G401.6 (cell line): ENCODE data around the gene DLL1.
"Not testable (repeated sequence)": the region's sequence is repeated elsewhere in the genome, so short reads cannot be mapped to it uniquely, and the experiment has no call there.

Experiments used
- FAIRE-seq: peaks from 2 replicates; lab custom pipeline; 2012; peaks lifted over from hg19 to GRCh38; lab: Jason Lieb, UNC

Gene DLL1

GRCh38 chr6:170290296-170291128, at the start of gene DLL1:
TSS of gene DLL1 (minus strand) at chr6:170291078. CDS start at chr6:170290139, 939 bp downstream.
- FAIRE-seq, result no peak

- not testable (repeated sequence) for FAIRE-seq
These were observed 44.3 kb upstream of the DLL1 start for GRCh38 chr6:170335199-170335598.

DNA sequence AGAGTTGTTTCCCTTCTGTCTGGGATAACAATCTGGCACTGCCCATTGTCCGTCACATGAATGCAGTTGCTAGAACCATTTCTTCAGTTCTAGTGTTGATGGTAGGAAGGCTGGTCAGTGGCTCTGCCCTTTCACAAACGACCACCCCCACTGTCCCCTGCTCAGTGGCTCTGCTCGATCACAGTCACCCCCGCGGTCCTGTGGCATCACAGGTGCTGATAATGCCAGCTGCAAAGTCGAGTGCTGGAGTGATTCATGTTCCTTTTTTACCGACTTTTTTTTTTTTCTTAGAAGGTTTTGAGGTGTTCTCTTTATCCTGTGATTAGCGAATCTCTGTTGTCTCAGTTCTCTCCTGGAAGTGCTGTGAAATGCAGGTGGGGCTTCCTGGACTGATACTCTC, 38.4 kb upstream of the DLL1 start:
- FAIRE-seq, result no peak

- FAIRE-seq, result no peak
These were observed 26.8 kb upstream of the DLL1 start for GRCh38 chr6:170317718-170318117.

GRCh38 chr6:170317076-170317475, 26.2 kb upstream of the DLL1 start:
- no peak for FAIRE-seq

DNA sequence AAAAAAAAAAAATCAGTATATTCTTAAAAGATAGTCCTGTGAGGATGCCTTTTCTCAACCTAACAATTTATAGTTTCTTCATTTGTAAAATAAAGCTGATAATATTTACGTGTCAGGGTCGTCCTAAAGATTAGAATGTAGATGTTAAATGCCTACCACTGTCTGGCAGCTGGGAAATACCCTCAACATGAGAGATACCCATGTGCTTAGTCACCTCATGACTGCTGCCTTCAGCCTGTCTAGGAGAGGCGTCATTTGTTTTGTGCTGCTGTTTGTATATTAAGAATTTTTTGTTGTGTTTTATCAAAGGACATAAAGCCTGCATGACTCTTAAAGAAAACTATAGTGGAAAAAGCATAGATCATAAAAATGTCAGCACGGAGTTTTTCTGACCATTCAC, 25.2 kb upstream of the DLL1 start:
- no peak for FAIRE-seq

DNA sequence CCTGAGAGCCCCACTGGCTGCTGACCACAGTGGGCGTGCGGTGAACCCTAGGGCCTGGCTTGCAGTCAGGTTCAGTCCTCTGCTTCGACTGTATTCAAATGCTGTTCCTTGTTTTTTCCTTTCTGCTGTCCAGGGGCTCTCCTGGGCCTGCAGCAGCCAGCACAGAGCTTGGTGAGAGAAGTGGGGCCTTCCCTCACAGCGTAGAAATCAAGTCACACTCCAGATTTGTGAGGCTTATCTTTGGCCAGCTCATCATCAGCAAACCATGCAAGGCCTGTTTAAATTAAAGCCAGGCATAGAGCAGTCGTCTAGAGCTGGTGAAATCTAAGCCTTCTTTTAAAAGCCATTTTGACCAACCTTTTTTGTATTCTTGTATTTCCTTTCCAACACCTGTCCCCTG, 24.1 kb upstream of the DLL1 start:
- FAIRE-seq, result no peak

GRCh38 chr6:170313716-170314295, 22.9 kb upstream of the DLL1 start:
- no peak for FAIRE-seq

DNA sequence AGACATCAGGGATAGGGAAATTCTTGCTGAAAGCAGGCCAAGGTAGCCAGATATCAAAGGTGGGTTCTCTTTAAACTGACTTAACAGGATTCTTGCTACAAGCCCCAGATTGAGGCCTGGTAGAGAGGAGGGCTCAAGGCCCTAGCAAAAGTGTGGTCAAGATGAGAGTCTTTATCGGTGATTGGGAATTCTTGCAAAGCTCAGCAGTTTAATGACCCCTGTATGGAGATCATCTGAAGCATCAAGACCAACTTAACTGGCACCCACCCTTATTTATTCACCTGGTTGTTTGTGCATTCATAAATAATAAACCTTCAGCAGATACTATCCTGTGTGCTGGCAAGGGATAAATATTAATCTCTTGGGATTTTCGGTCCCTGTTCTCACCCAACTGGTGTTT, 22.0 kb upstream of the DLL1 start:
- no peak for FAIRE-seq

DNA sequence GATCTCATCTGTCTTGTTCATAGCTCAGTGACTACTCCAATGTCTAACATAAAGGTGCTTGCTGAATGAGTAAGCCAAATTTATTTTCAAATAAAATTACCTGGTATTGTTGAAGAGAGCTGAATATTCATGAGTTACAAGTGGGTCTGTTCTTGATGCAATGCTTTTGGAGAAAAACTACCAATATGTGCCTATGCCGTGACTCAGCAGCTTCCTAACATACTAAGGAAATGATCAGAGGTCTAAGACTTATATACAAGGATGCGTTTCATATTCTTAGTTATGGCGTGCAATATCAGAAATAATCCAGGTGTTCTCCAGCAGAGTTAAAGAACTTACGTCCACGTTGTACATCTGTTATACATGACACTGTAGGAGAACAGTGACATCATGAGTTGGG, 20.8 kb upstream of the DLL1 start:
- FAIRE-seq, result no peak

- no peak for FAIRE-seq
These were observed 17.9 kb upstream of the DLL1 start for GRCh38 chr6:170308761-170309160.

DNA sequence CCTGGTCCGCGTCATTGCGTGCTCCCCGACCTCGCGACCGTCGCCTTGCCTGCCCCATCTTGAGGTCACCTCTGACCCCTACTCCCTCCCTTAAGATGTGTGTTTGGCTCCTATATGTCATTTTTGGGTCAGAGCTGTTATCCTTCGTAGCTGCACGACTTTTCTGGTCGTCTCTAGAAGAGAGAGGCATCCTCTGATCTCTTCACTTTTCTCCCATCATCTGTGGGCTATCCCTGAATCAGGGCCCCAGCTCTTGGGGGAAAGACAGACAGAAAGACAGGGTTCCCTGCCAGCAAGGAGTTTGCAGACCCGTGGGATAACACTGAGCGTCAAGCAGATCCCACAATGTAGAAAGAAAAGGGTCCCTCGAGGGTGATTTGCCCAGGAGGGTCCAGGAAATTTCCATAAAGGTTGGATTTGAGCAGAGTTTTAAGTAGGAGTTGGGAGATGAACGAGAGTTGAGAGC, 16.2 kb upstream of the DLL1 start:
- FAIRE-seq, result no peak

DNA sequence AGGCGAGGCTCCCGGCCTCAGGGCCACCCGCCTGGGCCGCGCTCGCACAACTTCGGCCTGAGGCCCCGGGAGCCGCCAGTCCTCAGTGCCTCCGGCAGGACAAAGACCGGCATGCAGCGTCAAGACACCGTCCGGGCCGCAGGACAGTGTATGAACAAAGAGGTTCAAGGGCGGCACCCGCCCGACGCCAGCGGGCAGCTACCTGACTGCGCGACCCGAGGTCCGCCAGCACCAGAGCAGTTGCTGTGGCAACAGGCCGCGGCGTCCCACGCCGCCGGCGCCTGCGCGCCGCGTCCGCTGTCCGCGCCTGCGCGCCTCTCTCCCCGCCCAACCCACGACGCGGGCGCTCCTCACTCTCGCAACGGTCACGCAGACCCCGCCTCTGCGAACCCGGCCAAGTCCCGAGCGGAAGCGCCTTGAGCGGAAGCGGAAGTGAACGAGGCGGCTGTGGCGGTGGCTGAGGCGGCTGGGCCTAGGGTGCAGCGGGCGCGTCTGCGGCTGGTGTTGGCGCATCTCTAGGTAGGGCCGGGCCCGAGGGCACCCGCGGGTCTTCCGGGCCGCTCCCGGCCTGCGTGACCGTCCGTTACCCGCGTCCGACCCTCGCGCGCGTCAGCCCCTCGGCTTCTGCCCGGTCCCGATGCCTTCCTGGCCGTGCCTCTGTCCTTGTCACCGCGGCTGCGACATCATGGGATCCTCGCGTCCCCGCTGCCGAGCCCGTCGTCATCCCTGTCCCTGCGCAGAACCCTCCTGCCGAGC, 15.6 kb upstream of the DLL1 start, which contains the start of gene FAM120B:
Gene FAM120B (plus strand): TSS at position 435 of the 756 bp plus-strand sequence. CDS start 10,633 bp downstream, outside the sequence.
- no peak for FAIRE-seq

- FAIRE-seq, result no peak
These were observed 15.0 kb upstream of the DLL1 start for GRCh38 chr6:170305805-170306323.

GRCh38 chr6:170301184-170301583, 10.3 kb upstream of the DLL1 start:
- no peak for FAIRE-seq

- no peak for FAIRE-seq
These were observed 7.8 kb upstream of the DLL1 start for GRCh38 chr6:170298688-170299087.

DNA sequence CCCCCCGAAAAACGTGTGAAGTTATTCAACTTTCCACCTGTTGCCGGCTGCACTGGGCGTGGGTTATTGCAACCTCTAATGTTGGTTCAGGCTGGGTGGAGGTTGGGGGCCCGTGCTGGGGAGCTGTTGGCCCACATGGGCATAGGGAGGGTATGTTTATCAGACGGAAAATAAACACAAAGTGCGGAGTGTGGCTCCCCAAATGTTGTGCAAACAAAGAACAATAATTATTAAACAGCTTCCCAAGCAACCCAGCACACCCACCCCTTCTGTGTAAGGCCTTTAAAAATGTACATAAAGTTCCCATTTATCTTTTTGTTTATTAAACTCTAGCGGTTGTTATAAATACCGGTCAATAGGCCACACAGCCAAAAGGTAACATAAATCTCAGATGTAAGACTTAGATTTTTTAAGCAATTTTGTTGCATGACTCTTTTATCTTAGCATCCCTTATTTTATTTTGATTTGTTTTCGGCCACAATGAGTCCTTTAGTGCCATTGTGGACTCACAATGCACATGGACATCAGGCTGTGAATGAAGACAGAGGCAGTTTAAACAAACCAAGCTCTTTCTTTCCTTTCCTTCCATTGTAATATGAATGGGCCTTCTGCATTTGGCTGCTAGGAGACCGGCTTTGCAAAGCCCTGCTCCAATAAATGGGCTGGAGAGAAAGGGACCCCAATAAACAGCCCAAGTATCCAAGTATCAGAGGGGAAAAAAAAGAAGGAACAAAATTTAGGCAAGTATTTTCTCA, 6.9 kb upstream of the DLL1 start:
- FAIRE-seq, result no peak

DNA sequence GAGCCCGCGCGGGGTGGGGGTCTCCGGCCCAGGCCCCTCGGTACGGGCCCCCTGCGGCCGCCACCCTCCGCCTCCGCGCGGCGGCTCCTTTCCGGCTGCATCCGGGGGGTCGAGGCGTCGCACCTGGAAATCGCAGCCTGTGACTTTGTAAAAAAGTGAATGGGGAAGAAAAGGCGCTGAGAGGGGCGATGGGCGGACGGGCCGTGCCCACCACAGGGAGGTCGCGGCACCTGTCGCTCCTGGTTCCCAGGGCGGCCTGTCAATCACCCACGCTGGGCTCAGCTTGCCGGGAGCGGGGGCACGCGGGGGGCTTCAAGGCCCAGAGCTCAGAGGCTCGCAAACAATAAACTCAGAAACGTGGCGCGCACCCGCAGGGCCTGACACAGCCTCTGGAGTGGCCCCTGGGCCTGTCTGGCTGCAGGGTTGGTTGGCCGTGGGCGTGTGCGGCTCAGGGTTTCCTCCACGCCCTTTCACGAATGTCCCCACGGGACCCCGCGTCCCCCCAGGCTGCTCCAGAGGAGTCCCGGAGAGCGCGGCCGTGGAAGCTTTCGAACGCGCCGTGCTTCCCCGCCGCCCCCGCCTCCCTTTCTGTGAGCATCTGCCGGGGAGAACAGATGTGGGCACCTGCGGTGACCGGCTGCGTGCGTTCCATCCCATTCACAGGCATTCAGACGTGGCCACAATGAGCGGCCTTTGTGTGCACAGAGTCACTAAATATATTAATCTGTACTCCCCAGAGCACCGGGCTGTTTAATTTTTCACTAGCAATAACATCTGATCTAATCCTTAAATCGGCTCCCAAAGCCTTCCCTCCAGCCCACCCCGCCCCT, 6.1 kb upstream of the DLL1 start:
- no peak for FAIRE-seq

DNA sequence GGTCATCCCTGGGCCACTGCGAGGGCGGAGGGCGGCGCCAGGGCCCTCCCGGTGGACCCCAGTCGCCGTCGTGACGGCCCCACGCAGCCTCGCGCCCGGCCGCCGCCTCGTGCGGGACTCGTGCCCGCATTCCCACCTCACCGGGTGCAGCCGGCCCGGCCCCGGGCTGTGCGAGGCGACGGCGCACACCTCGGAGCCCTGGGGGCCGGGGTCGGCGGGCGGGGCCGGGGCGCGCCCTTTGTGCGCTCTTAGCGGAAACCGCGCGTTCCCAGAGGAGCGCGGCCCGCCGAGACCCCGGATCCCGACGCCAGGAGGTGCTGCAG, 5.5 kb upstream of the DLL1 start:
- FAIRE-seq, result no peak

DNA sequence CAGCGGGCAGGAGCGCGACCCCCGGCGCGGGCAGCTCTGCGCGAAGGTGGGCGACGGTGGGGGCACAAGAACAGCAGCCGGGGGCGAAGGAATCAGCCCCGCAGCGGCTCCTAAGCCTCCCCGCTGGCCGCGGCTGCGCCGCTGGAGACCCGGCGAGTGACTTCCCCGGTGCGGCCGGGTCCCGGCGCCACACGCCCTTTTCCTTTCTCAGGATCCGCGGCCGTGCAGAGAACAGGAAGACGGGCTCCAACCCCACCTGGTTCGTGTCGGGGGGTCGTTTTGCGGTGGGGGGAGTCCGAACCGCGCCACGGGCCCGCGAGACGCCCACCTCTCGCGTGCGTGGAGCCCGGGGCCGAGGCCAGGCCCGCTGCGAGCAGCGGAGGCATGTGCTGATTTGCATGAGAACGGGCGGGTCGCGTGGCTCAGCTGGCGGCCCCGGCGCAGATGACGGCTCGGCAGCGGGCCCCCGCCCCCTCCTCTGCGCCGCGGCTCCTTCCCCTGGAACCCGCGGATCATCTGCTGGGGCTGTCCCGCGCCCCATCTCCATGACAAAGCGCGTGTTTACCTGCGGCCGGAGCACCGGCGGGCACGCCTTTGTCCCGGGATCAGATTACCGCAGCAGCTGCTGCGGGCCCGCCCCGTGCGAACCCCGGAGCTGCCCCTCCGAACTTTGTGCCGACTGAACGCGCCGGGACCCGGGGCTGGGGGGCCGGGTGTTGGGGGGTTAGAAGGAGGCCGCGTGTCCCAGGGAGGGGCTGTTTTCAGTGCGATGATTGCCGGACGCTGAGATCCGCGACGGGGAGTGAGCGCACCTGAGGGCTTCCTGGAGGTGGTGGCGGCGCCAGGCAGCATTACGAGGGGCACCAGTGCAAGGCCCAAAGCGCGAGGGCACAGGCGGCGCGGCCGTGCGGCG, 4.9 kb upstream of the DLL1 start:
- no peak for FAIRE-seq
